H1 (cell line): ENCODE data around the gene OPA3. TPM values are rescaled to one million over a fixed set of nuclear protein-coding genes. Genes with fewer than 3 reads are reported as not detected.

ENCODE experiments used
- CHD7 ChIP-seq: fragments of 300-600 bp; sonication (generic); IDR thresholded peaks from 2 replicates; pipeline ENCODE4 v1.7.1; 2012; ENCODE audit warnings: low read length, moderate library complexity, mild to moderate bottlenecking, inconsistent platforms; ENCODE audit not compliant: insufficient replicate concordance
- PHF8 ChIP-seq: fragments of 200-600 bp; sonication (generic); conservative IDR thresholded peaks from 2 replicates; pipeline ENCODE4 v1.7.1; 2012; ENCODE audit warnings: low read depth, mild to moderate bottlenecking, inconsistent platforms, low read length, moderate library complexity
- USF2 ChIP-seq: IDR thresholded peaks from 2 replicates; pipeline ENCODE4 v1.6.1; 2011; ENCODE audit warnings: low read length, improper control_type of control experiment
- polyA plus RNA-seq, 7 experiments: library from polyadenylated mRNA; depleted of rRNA in 3 of 7; stranded (reverse) in 5 of 7; unstranded in 2 of 7; fragments of >200 nt in 5 of 7; fragments of 200-250 nt in 2 of 7; gene quantifications; 1 replicate in 5 of 7; 2 replicates in 1 of 7; 4 replicates in 1 of 7; pipeline versions ENCODE4 v1.2.1 to v1.2.3, GENCODE V29; 2011 to 2013; ENCODE audit warnings: missing spikeins in 2 of 7, mixed read lengths in 2 of 7
- total RNA-seq: library from RNA; stranded (reverse); fragmentation: NEBNext Ultra II Directional; extraction: Animal tissue kit (Norgen Biotek cat#: 25700); gene quantifications from 2 replicates; pipeline ENCODE4 v1.2.1, GENCODE V29; 2021

The OPA3 gene
- total and polyA plus RNA-seq, 2 of the 8 experiments (the other 6 are each of a cell fraction or from before 2014, with no cell fraction given), result 12.5 to 14.5 TPM

GRCh38 chr19:45524575-45525129 is 60.0 kb downstream of the OPA3 start (continued):
- TF ChIP-seq CHD7, result no peak
- TF ChIP-seq USF2, result no peak
- no peak for TF ChIP-seq PHF8
